ENCODE results near the gene SEC24D.

DNA sequence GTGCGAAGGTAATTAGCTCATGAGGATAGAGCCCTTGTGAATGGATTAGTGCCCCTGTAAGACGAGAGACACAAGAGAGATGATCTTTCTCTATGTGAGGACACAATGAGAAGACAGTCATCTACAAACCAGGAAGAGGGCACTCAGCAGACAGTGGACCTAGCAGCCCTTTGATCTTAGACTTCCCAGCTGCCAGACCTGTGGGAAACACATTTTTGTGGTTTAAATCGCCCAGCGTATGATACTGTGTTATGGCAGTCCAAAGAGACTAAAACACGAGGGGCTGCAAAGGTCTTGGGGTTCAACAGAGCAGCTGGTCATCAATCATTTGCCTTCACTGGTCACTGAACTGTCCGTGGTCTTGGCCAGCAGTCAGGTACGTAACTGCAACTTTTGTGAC, 43.5 kb upstream of the SEC24D start:
- TF ChIP-seq POLR2A (IDR thresholded peaks at IDR 0.05; ENCODE audit: low read depth, low read length): no peak
- no peak for TF ChIP-seq TAF1 (IDR thresholded peaks at IDR 0.05; ENCODE audit: borderline replicate concordance, low read depth, low read length)

All from GM12892 (cell line).